CD4-positive, alpha-beta memory T cell (primary cell): ENCODE data around the gene RNASE11. TPM values are rescaled to one million over a fixed set of nuclear protein-coding genes. Genes with fewer than 3 reads are reported as not detected.
"Not testable (repeated sequence)": the region's sequence is repeated elsewhere in the genome, so short reads cannot be mapped to it uniquely, and the experiment has no call there.

Source experiments
- CTCF ChIA-PET: fragments of 350-600 bp; sonication (Branson Sonifier 250); formaldehyde crosslinking; loops from one replicate; lab custom pipeline; 2021; ENCODE audit warnings: inconsistent platforms; ENCODE audit not compliant: partially characterized antibody; lab: Charles Lee
- POLR2A ChIA-PET: fragments of 350-600 bp; sonication (Branson Sonifier 250); formaldehyde crosslinking; loops from one replicate; lab custom pipeline; 2021; ENCODE audit not compliant: partially characterized antibody; lab: Charles Lee
- DNase-seq, 5 donors: peaks; one replicate each; pipeline versions ENCODE4 v3.0.0 to v3.0.0-alpha.2; 2020 to 2022; ENCODE audit warnings: mixed read lengths in 1 of 5
- H3K27ac ChIP-seq: one replicate; pipeline ENCODE4 v1.7.0; 2013; ENCODE audit warnings: low read depth, low read length
- H3K27me3 ChIP-seq: 2 replicates; pipeline ENCODE4 v1.7.0; 2013; ENCODE audit warnings: mild to moderate bottlenecking, low read length, moderate library complexity; ENCODE audit not compliant: insufficient read depth
- H3K36me3 ChIP-seq: 2 replicates; pipeline ENCODE4 v1.7.0; 2013; ENCODE audit warnings: mild to moderate bottlenecking, low read length, moderate library complexity; ENCODE audit not compliant: insufficient read depth
- H3K4me1 ChIP-seq: 2 replicates; pipeline ENCODE4 v1.7.0; 2013; ENCODE audit warnings: mild to moderate bottlenecking, low read length, moderate library complexity; ENCODE audit not compliant: insufficient read depth
- H3K4me3 ChIP-seq, 2 donors: one replicate each; pipeline ENCODE4 v1.7.0; 2013; ENCODE audit warnings: low read length in 2 of 2, mild to moderate bottlenecking in 1 of 2
- H3K9me3 ChIP-seq, 2 donors: one replicate each; pipeline ENCODE4 v1.7.0; 2013; ENCODE audit warnings: low read length in 2 of 2, control low read depth in 1 of 2; ENCODE audit not compliant: control insufficient read depth in 1 of 2
- H3K27ac Mint-ChIP-seq, 7 donors: one replicate each; pipeline ENCODE4 v1.8.0; 2020 to 2021; ENCODE audit warnings: mixed read lengths in 7 of 7, mild to moderate bottlenecking in 6 of 7, inconsistent platforms in 3 of 7, moderate library complexity in 3 of 7
- H3K27me3 Mint-ChIP-seq, 2 donors: one replicate each; pipeline ENCODE4 v1.8.0; 2020 to 2021; ENCODE audit warnings: mixed read lengths in 2 of 2
- H3K36me3 Mint-ChIP-seq, 2 donors: one replicate each; pipeline ENCODE4 v1.8.0; 2020 to 2021; ENCODE audit warnings: mixed read lengths in 2 of 2, inconsistent platforms in 1 of 2, mild to moderate bottlenecking in 1 of 2
- H3K4me1 Mint-ChIP-seq, 4 donors: one replicate each; pipeline ENCODE4 v1.8.0; 2020 to 2021; ENCODE audit warnings: mixed read lengths in 4 of 4, mild to moderate bottlenecking in 1 of 4
- H3K4me3 Mint-ChIP-seq, 8 donors: one replicate each; pipeline ENCODE4 v1.8.0; 2020 to 2021; ENCODE audit warnings: mixed read lengths in 8 of 8, mild to moderate bottlenecking in 7 of 8, moderate library complexity in 6 of 8, inconsistent platforms in 3 of 8
- H3K9me3 Mint-ChIP-seq, 8 donors: one replicate each; pipeline ENCODE4 v1.8.0; 2020 to 2021; ENCODE audit warnings: mixed read lengths in 8 of 8, mild to moderate bottlenecking in 5 of 8, inconsistent platforms in 3 of 8, moderate library complexity in 1 of 8
- intact Hi-C: fragments of 100-400 bp; cut with micrococcal nuclease; formaldehyde crosslinking; loops from one replicate; pipeline ENCODE4 v1.15.1; 2023
- polyA plus RNA-seq, 2 donors: library from polyadenylated mRNA; unstranded; fragments of 300-500 nt; fragmentation: Illumina TruSeq; gene quantifications; one replicate each; pipeline ENCODE4 v1.2.3, GENCODE V29; 2021
- total RNA-seq, 2 experiments: library from RNA; stranded (reverse); gene quantifications; one replicate each; pipeline ENCODE4 v1.2.3, GENCODE V29; 2021

RNASE11 gene
- total and polyA plus RNA-seq, 4 experiments from 2014 or later = not detected

DNA sequence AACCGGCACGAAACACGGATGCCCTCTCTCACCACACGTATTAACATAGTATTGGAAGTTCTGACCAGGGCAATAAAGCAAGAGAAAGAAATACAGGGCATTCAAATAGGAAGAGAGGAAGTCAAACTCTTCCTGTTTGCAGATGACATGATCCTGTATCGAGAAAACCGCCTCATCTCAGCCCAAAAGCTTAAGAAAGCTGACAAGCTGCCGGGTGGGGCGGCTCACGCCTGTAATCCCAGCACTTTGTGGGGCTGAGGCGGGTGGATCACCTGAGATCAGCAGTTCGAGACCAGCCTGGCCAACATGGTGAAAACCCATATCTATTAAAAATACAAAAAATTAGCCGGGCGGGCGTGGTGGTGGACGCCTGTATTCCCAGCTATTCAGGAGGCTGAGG is 36.0 kb upstream of the RNASE11 start:
- Histone ChIP-seq H3K27me3 (peaks cover 6% of the 10 kb centered on the region), H3K9me3 (no peaks in the 10 kb centered on the region), H3K4me3 (no peak overlapping the region), H3K27ac (no peak overlapping the region), H3K4me1 (peaks cover 31% of the 10 kb centered on the region), H3K36me3 (no peaks in the 10 kb centered on the region)
- no peak for DNase-seq
- intact Hi-C loops = no loop called here
- peak overlapping the region; percentile 8 to 88 (median 72) for H3K4me3 Mint-ChIP-seq
- ChIA-PET CTCF (interaction anchor here (1.1 to 1.2 kb wide), 2 partner anchors 12 to 13 kb away, joined by 3 to 6 read pairs; no protein-coding TSS in a partner anchor), POLR2A (interaction anchor here (2.2 kb wide), 1 partner anchor 60 kb away, joined by 7 read pairs; the partner anchor contains the start of gene RNASE4)
- peaks cover 16 to 39% of the 10 kb centered on the region in 2 donors for H3K27me3 Mint-ChIP-seq
- H3K27ac Mint-ChIP-seq = peak overlapping the region in 3 of 7 donors; percentile 13 to 99 (median 43)
- H3K9me3 Mint-ChIP-seq = peaks cover 0 to 10% (median 0%) of the 10 kb centered on the region in 8 donors
- peaks cover 0 to 10% of the 10 kb centered on the region in 2 donors for H3K36me3 Mint-ChIP-seq
- H3K4me1 Mint-ChIP-seq = peaks cover 38 to 65% (median 52%) of the 10 kb centered on the region in 4 donors

DNA sequence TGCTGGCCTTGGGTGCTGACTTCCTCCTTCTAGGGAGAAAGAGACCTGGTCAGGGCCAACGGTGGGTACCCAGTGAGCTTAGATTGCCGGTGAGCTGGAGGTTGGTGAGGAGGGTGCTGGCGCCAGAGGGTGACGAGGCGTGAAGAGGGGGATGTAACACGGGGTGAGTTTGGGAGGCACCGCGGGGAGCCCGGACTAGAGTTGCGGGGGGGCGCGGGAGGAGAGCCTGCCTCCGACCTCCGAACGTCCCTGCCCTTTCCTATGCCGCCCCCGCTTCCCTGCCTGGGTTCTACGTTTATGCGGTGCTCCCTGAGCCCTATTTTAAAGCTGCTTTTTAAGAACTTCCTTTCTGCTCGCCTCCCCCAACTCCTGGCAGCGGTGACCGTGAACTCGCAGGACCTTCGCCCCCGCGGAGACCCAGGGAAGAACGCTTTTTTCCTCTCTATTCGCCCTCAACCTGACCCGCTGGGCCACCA is 35.1 kb upstream of the RNASE11 start:
- ChIA-PET POLR2A (interaction anchor here (1.0 to 2.2 kb wide), 3 partner anchors 9 to 61 kb away, joined by 3 to 11 read pairs (median 7); partner anchors contain the start of gene RNASE4), CTCF (interaction anchor here (1.0 to 1.5 kb wide), 5 partner anchors 9 to 295 kb away, joined by 3 to 5 read pairs (median 3); no protein-coding TSS in a partner anchor)
- Histone ChIP-seq H3K9me3 (no peaks in the 10 kb centered on the region), H3K4me1 (peaks cover 31% of the 10 kb centered on the region), H3K27me3 (peaks cover 6% of the 10 kb centered on the region), H3K4me3 (no peak overlapping the region), H3K36me3 (no peaks in the 10 kb centered on the region), H3K27ac (no peak overlapping the region)
- H3K27me3 Mint-ChIP-seq = peaks cover 13 to 33% of the 10 kb centered on the region in 2 donors
- peaks cover 0 to 10% of the 10 kb centered on the region in 2 donors for H3K36me3 Mint-ChIP-seq
- peak overlapping the region in 3 of 7 donors; percentile 50 to 99 (median 73) for H3K27ac Mint-ChIP-seq
- H3K4me3 Mint-ChIP-seq = peak overlapping the region in 6 of 8 donors; percentile 24 to 65 (median 40)
- intact Hi-C loops = no loop called here
- H3K9me3 Mint-ChIP-seq = peaks cover 0 to 10% (median 0%) of the 10 kb centered on the region in 8 donors
- H3K4me1 Mint-ChIP-seq = peaks cover 30 to 56% (median 45%) of the 10 kb centered on the region in 4 donors
- no peak for DNase-seq

DNA sequence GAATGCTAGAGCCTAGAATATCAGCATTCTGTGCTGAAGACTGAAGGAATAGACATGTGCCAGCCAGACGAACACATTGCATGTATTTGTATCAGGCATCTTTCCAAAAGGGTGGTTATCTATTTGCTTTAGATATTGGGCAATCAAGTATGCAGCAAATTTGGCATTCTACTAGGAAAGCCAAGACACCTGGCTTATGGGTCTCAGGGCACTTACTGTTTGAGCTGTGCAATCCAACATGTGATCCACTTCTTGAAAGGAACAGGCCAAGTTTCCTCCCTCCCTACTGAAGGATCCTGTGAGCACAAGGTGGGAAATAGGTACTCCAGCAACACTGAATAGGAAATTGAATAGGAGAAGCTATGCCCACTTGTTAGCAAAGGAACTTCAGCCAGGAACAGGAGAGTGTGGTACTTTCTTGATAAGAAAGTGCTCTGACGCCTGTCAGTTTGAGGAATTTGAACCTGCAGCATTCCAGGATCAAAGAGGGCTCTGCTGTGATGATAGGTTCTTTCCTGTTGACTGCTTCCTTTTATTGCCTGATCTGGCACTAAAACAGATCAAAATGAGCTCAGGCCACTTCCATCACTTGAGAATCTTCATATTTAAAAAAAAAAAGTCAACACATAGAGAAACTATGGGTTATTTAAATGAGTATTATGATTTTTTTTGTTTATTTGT is 33.1 kb upstream of the RNASE11 start:
- Histone ChIP-seq H3K36me3 (no peaks in the 10 kb centered on the region), H3K27ac (no peak overlapping the region), H3K27me3 (peaks cover 6% of the 10 kb centered on the region), H3K9me3 (no peaks in the 10 kb centered on the region), H3K4me1 (peaks cover 31% of the 10 kb centered on the region), H3K4me3 (no peak overlapping the region)
- DNase-seq = no peak
- H3K4me1 Mint-ChIP-seq = peaks cover 22 to 37% (median 30%) of the 10 kb centered on the region in 4 donors
- POLR2A ChIA-PET = no interaction called here
- no peak overlapping the region for H3K4me3 Mint-ChIP-seq
- H3K9me3 Mint-ChIP-seq = peaks cover 0 to 10% (median 0%) of the 10 kb centered on the region in 8 donors
- peaks cover 11 to 29% of the 10 kb centered on the region in 2 donors for H3K27me3 Mint-ChIP-seq
- peaks cover 0 to 10% of the 10 kb centered on the region in 2 donors for H3K36me3 Mint-ChIP-seq
- H3K27ac Mint-ChIP-seq = no peak overlapping the region
- intact Hi-C loops = no loop called here
- CTCF ChIA-PET = no interaction called here

DNA sequence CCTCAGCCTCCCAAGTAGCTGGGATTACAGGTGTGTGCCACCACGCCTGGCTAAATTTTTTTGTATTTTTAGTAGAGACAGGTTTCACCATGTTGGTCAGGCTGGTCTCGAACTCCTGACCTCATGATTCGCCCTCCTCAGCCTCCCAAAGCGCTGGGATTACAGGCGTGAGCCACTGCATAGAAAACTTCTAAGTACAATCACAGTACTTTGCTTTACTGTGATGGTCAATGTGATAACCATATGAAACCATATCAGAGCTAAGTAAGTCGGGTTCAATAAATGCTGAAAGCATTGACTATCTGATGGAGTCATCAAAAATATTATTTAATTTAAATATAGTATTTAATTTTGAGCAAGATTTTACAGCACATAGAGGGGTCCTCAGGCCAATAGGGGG is 31.9 kb upstream of the RNASE11 start:
- H3K9me3 ChIP-seq, H3K36me3 ChIP-seq, H3K27ac ChIP-seq, H3K4me3 Mint-ChIP-seq, H3K27ac Mint-ChIP-seq, H3K27me3 ChIP-seq, DNase-seq, H3K9me3 Mint-ChIP-seq, H3K36me3 Mint-ChIP-seq, CTCF ChIA-PET, H3K4me3 ChIP-seq: not testable (repeated sequence)
- Mint-ChIP-seq H3K4me1 (peaks cover 11 to 27% (median 19%) of the 10 kb centered on the region in 4 donors), H3K27me3 (peaks cover 4 to 23% of the 10 kb centered on the region in 2 donors)
- intact Hi-C loops = loop anchor here (10.0 kb wide), 1 partner anchor 645 kb away; the partner anchor contains the start of gene OR4K15
- POLR2A ChIA-PET = interaction anchor here (1.2 kb wide), 1 partner anchor 64 kb away, joined by 5 read pairs; no protein-coding TSS in a partner anchor
- peaks cover 21% of the 10 kb centered on the region for H3K4me1 ChIP-seq

DNA sequence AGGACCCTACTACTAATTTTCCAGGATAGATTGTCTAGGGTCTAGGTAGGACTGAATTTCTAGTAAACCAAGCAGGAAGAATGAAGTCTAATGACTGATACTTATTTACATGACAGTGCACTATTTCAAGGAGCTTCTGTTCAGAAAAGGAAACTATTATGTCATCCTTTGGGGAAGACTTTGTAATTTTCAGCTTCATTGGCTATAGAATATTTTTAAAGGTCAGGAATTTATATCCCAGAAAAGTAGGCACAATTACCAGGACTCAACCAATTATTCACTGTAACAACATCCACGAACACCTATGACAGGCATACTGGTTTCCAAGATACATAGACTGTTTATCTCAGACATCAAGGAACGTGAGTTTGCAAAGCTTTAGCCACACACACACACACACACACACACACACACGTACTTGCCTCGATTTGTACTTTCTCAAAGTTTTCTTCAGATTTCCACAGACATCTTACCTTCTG is 30.5 kb upstream of the RNASE11 start:
- Mint-ChIP-seq H3K4me3 (no peak overlapping the region), H3K4me1 (peaks cover 5 to 16% (median 8%) of the 10 kb centered on the region in 4 donors)
- POLR2A ChIA-PET = interaction anchor here (1.1 kb wide), 1 partner anchor 9 kb away, joined by 3 read pairs; no protein-coding TSS in a partner anchor

DNA sequence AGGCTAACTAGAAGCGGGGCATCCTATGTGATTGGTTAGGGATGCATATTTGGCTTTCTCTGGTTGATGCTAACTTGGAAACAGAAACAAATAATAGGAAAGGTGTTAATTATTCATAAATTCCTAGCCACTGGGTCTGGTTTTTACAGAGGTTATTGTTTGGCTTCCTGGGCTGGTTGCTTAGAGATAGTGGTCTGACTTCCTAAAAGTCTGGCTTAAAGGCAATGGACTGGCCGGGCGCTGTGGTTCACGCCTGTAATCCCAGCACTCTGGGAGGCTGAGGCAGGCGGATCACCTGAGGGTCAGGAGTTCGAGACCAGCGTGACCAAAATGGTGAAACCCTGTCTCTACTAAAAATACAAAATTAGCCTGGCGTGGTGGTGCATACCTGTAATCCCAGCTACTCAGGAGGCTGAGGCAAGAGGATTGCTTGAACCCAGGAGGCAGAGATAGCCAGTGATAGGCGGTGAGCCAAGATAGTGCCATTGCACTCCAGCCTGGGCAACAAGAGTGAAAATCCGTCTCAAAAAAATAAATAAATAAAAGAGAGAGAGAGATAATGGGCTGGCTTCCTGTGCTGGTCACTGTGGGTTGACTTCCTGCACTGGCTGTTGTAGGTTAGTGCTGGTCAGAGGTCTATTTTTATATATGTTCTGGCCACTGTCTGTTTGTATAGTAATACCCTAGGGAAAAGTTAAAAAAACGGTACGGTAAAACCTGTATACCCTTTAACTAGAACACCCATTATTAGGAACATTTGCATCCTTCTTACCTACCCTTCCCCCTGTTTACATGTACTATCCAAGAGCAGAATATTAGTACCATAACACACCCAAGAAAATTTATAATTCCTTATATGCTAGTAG is 29.6 kb upstream of the RNASE11 start:
- no peak overlapping the region for H3K4me3 Mint-ChIP-seq
- no peaks in the 10 kb centered on the region for H3K9me3 ChIP-seq
- H3K4me1 Mint-ChIP-seq = peaks cover 0 to 7% (median 3%) of the 10 kb centered on the region in 4 donors
- H3K27ac Mint-ChIP-seq = peak overlapping the region in 1 of 7 donors; percentile 5
- ChIA-PET CTCF (interaction anchor here (1.1 kb wide), 1 partner anchor 75 kb away, joined by 3 read pairs; no protein-coding TSS in a partner anchor), POLR2A (interaction anchor here (1.1 kb wide), 1 partner anchor 8 kb away, joined by 3 read pairs; no protein-coding TSS in a partner anchor)
- DNase-seq = no peak
- peaks cover 19% of the 10 kb centered on the region for H3K4me1 ChIP-seq
- H3K4me3 ChIP-seq = no peak overlapping the region
- no peaks in the 10 kb centered on the region for H3K36me3 ChIP-seq
- peaks cover 1% of the 10 kb centered on the region for H3K27me3 ChIP-seq
- H3K36me3 Mint-ChIP-seq = no peaks in the 10 kb centered on the region
- H3K27ac ChIP-seq = no peak overlapping the region
- H3K27me3 Mint-ChIP-seq = peaks cover 4 to 12% of the 10 kb centered on the region in 2 donors
- no peaks in the 10 kb centered on the region for H3K9me3 Mint-ChIP-seq
- intact Hi-C loops = loop anchor here (10.0 kb wide), 1 partner anchor 643 kb away; the partner anchor contains the start of gene OR4K15

More for the DNA sequence above, 30.5 kb upstream of the RNASE11 start:
- no peak for DNase-seq
- Histone ChIP-seq H3K27me3 (peaks cover 6% of the 10 kb centered on the region), H3K4me3 (no peak overlapping the region), H3K27ac (no peak overlapping the region), H3K4me1 (peaks cover 17% of the 10 kb centered on the region), H3K9me3 (no peaks in the 10 kb centered on the region), H3K36me3 (no peaks in the 10 kb centered on the region)
- peaks cover 4 to 16% of the 10 kb centered on the region in 2 donors for H3K27me3 Mint-ChIP-seq
- intact Hi-C loops = loop anchor here (10.0 kb wide), 1 partner anchor 644 kb away; the partner anchor contains the start of gene OR4K15
- peak overlapping the region in 1 of 7 donors; percentile 4 for H3K27ac Mint-ChIP-seq
- CTCF ChIA-PET = interaction anchor here (0.7 to 1.1 kb wide), 2 partner anchors 74 to 88 kb away, joined by 3 read pairs; no protein-coding TSS in a partner anchor
- no peaks in the 10 kb centered on the region for H3K9me3 Mint-ChIP-seq
- H3K36me3 Mint-ChIP-seq = no peaks in the 10 kb centered on the region
